Measurements from ENCODE around the gene FAM222B.

- no peak for TF ChIP-seq CTCF (conservative IDR thresholded peaks at IDR 0.05; ENCODE audit: low read depth, low read length)
- TF ChIP-seq RAD21 (IDR thresholded peaks at IDR 0.05; ENCODE audit: low read length) = no peak
- no peak for TF ChIP-seq SMC3 (IDR thresholded peaks at IDR 0.05; ENCODE audit: low read depth, low read length)
- TF ChIP-seq POLR2A (IDR thresholded peaks at IDR 0.05; ENCODE audit: low read depth, low read length) = no peak
- no peak for TF ChIP-seq CEBPB (IDR thresholded peaks at IDR 0.05; ENCODE audit: low read depth, low read length)
- peak; percentile 100 for TF ChIP-seq MAFK (IDR thresholded peaks at IDR 0.05; ENCODE audit: low read depth, low read length)
- TF ChIP-seq RFX5 (IDR thresholded peaks at IDR 0.05; ENCODE audit: low read depth, low read length) = no peak
- no peak for TF ChIP-seq RCOR1 (IDR thresholded peaks at IDR 0.05; ENCODE audit: insufficient replicate concordance, low read length)
These were observed 8.2 kb downstream of the FAM222B start for GRCh38 chr17:28834420-28834819.

Measured in IMR-90 (cell line).